Trophoblast cell (in vitro differentiated cells and primary cell): ENCODE results near the gene ARID4A.

Source experiments
- DNase-seq, 2 donors: peaks; one replicate each; pipeline ENCODE4 v3.0.0-alpha.2; 2016
- H2AFZ ChIP-seq: 2 replicates; pipeline ENCODE4 v1.6.1; 2013; ENCODE audit warnings: low read length, moderate library complexity, mild to moderate bottlenecking; ENCODE audit not compliant: insufficient read depth, poor library complexity
- H2AK5ac ChIP-seq: 2 replicates; pipeline ENCODE4 v1.6.1; 2013; ENCODE audit warnings: mild to moderate bottlenecking, low read length
- H2BK120ac ChIP-seq: 2 replicates; pipeline ENCODE4 v1.6.1; 2013; ENCODE audit warnings: low read length, mild to moderate bottlenecking, moderate library complexity; ENCODE audit not compliant: insufficient read depth, poor library complexity
- H2BK12ac ChIP-seq: 2 replicates; pipeline ENCODE4 v1.6.1; 2013; ENCODE audit warnings: mild to moderate bottlenecking, low read length, moderate library complexity
- H2BK5ac ChIP-seq: 2 replicates; pipeline ENCODE4 v1.6.1; 2013; ENCODE audit warnings: low read length, low read depth, moderate library complexity, mild to moderate bottlenecking; ENCODE audit not compliant: poor library complexity
- H3K14ac ChIP-seq: 2 replicates; pipeline ENCODE4 v1.6.1; 2013; ENCODE audit warnings: mild to moderate bottlenecking, low read length
- H3K18ac ChIP-seq: 2 replicates; pipeline ENCODE4 v1.6.1; 2013; ENCODE audit warnings: mild to moderate bottlenecking, low read length
- H3K23ac ChIP-seq: 2 replicates; pipeline ENCODE4 v1.6.1; 2013; ENCODE audit warnings: low read length
- H3K27ac ChIP-seq: 2 replicates; pipeline ENCODE4 v1.5.1; 2013; ENCODE audit warnings: low read depth, mild to moderate bottlenecking, inconsistent platforms, low read length, moderate library complexity
- H3K27me3 ChIP-seq: 2 replicates; pipeline ENCODE4 v1.6.1; 2013; ENCODE audit warnings: inconsistent platforms, mild to moderate bottlenecking, low read length, moderate library complexity; ENCODE audit not compliant: insufficient read depth
- H3K36me3 ChIP-seq, 2 experiments: 1 replicate in 1 of 2; 2 replicates in 1 of 2; pipeline ENCODE4 v1.6.1; 2013; ENCODE audit warnings: low read length in 2 of 2, mild to moderate bottlenecking in 2 of 2, moderate library complexity in 1 of 2; ENCODE audit not compliant: insufficient read depth in 2 of 2, control insufficient read depth in 1 of 2
- H3K4ac ChIP-seq: 2 replicates; pipeline ENCODE4 v1.6.1; 2013; ENCODE audit warnings: low read depth, mild to moderate bottlenecking, low read length, moderate library complexity
- H3K4me1 ChIP-seq, 2 experiments: 1 replicate in 1 of 2; 2 replicates in 1 of 2; pipeline ENCODE4 v1.6.1; 2013; ENCODE audit warnings: low read length in 2 of 2, mild to moderate bottlenecking in 2 of 2, moderate library complexity in 1 of 2; ENCODE audit not compliant: insufficient read depth in 2 of 2, control insufficient read depth in 1 of 2
- H3K4me2 ChIP-seq: 2 replicates; pipeline ENCODE4 v1.6.1; 2013; ENCODE audit warnings: inconsistent platforms, mild to moderate bottlenecking, low read length, moderate library complexity
- H3K4me3 ChIP-seq: 2 replicates; pipeline ENCODE4 v1.5.1; 2013; ENCODE audit warnings: mild to moderate bottlenecking, low read depth, low read length, inconsistent platforms
- H3K79me1 ChIP-seq: one replicate; pipeline ENCODE4 v1.6.1; 2013; ENCODE audit warnings: low read length
- H3K79me2 ChIP-seq: 2 replicates; pipeline ENCODE4 v1.6.1; 2013; ENCODE audit warnings: low read length, mild to moderate bottlenecking; ENCODE audit not compliant: control insufficient read depth, insufficient read depth, poor library complexity
- H3K9ac ChIP-seq: 2 replicates; pipeline ENCODE4 v1.6.1; 2013; ENCODE audit warnings: mild to moderate bottlenecking, low read length
- H3K9me3 ChIP-seq: 2 replicates; pipeline ENCODE4 v1.6.1; 2013; ENCODE audit warnings: low read depth, mild to moderate bottlenecking, control low read depth, inconsistent platforms, low read length; ENCODE audit not compliant: insufficient read depth
- H4K12ac ChIP-seq: 2 replicates; pipeline ENCODE4 v1.6.1; 2013; ENCODE audit warnings: low read depth, mild to moderate bottlenecking, low read length, moderate library complexity
- H4K8ac ChIP-seq: 2 replicates; pipeline ENCODE4 v1.6.1; 2013; ENCODE audit warnings: low read depth, mild to moderate bottlenecking, low read length, moderate library complexity
- H4K91ac ChIP-seq: one replicate; pipeline ENCODE4 v1.6.1; 2013; ENCODE audit warnings: low read depth, mild to moderate bottlenecking, low read length, moderate library complexity
- WGBS: extraction: QIAGEN DNeasy Blood & Tissue Kit; methylation state at CpG from one replicate; pipeline ENCODE4 v1.1.7; 2013; ENCODE audit warnings: missing lambda C conversion rate; ENCODE audit not compliant: insufficient read length, insufficient coverage; ENCODE audit errors: extremely low coverage; 5-methylcytosine and 5-hydroxymethylcytosine counted together

The ARID4A gene

GRCh38 chr14:58395812-58396788 is 97.7 kb downstream of the ARID4A start, which contains the start of gene TOMM20L:
Gene TOMM20L, plus strand, starts transcription at chr14:58395930. Its CDS starts 28 bp downstream, at chr14:58395958.
- WGBS = no CpG with 5 or more reads among the region's 86 CpGs
- H3K14ac ChIP-seq = peak within 1 kb of the TSS; percentile 18
- peak within 1 kb of the TSS; percentile 11 for H4K91ac ChIP-seq

GRCh38 chr14:58397156-58397555 is 98.8 kb downstream of the ARID4A start:
- Histone ChIP-seq H3K79me1 (no peaks in the 10 kb centered on the region), H3K36me3 (no peaks in the 10 kb centered on the region), H4K91ac (no peak overlapping the region), H3K14ac (no peak overlapping the region), H2AFZ (no peak overlapping the region), H3K4me3 (no peak overlapping the region), H2BK12ac (no peak overlapping the region), H3K79me2 (no peaks in the 10 kb centered on the region), H3K27ac (no peak overlapping the region), H3K4me2 (no peak overlapping the region), H3K23ac (no peak overlapping the region), H3K18ac (no peak overlapping the region), H3K9me3 (no peaks in the 10 kb centered on the region), H2AK5ac (no peak overlapping the region), H3K9ac (no peak overlapping the region), H4K12ac (no peak overlapping the region), H2BK120ac (no peak overlapping the region), H3K27me3 (no peaks in the 10 kb centered on the region), H3K4ac (no peak overlapping the region), H3K4me1 (peaks cover 0 to 6% of the 10 kb centered on the region in 2 experiments), H4K8ac (no peak overlapping the region), H2BK5ac (no peak overlapping the region)
- no CpG with 5 or more reads among the region's 6 CpGs for whole genome bisulfite sequencing
- no peak for DNase-seq

More at GRCh38 chr14:58395812-58396788, 97.7 kb downstream of the ARID4A start, which contains the start of gene TOMM20L:
- Histone ChIP-seq H3K9ac (peak within 1 kb of the TSS; percentile 4), H4K12ac (peak within 1 kb of the TSS; percentile 10), H3K4me3 (peak within 1 kb of the TSS; percentile 63), H2BK12ac (no peak within 1 kb of the TSS), H2AK5ac (no peak within 1 kb of the TSS), H3K4me1 (peaks cover 0 to 6% of the 10 kb centered on the region in 2 experiments), H3K27me3 (no peaks in the 10 kb centered on the region), H2AFZ (peak within 1 kb of the TSS; percentile 84), H2BK120ac (no peak within 1 kb of the TSS), H3K23ac (no peak within 1 kb of the TSS), H3K9me3 (no peaks in the 10 kb centered on the region), H3K36me3 (no peaks in the 10 kb centered on the region), H3K18ac (no peak within 1 kb of the TSS), H2BK5ac (no peak within 1 kb of the TSS), H3K4me2 (peak within 1 kb of the TSS; percentile 67), H4K8ac (peak within 1 kb of the TSS; percentile 49), H3K4ac (no peak within 1 kb of the TSS), H3K27ac (no peak within 1 kb of the TSS), H3K79me1 (no peaks in the 10 kb centered on the region), H3K79me2 (no peaks in the 10 kb centered on the region)
- DNase-seq = peak; percentile 45 to 81

GRCh38 chr14:58398495-58398894 is 100.1 kb downstream of the ARID4A start:
- no peaks in the 10 kb centered on the region for H3K36me3 ChIP-seq
- H2BK12ac ChIP-seq = no peak overlapping the region
- H3K4me3 ChIP-seq = no peak overlapping the region
- H3K27me3 ChIP-seq = no peaks in the 10 kb centered on the region
- no peak overlapping the region for H4K8ac ChIP-seq
- H3K79me1 ChIP-seq = no peaks in the 10 kb centered on the region
- peaks cover 0 to 6% of the 10 kb centered on the region in 2 experiments for H3K4me1 ChIP-seq
- no peak overlapping the region for H4K91ac ChIP-seq
- no peak overlapping the region for H3K27ac ChIP-seq
- H3K9ac ChIP-seq = no peak overlapping the region
- H3K14ac ChIP-seq = no peak overlapping the region
- no peak overlapping the region for H4K12ac ChIP-seq
- H3K4me2 ChIP-seq = no peak overlapping the region
- H3K18ac ChIP-seq = no peak overlapping the region
- no peaks in the 10 kb centered on the region for H3K9me3 ChIP-seq
- H3K23ac ChIP-seq = no peak overlapping the region
- no peak overlapping the region for H2BK120ac ChIP-seq
- no peak overlapping the region for H3K4ac ChIP-seq
- H2AFZ ChIP-seq = no peak overlapping the region
- no peak overlapping the region for H2AK5ac ChIP-seq
- DNase-seq = no peak
- no peak overlapping the region for H2BK5ac ChIP-seq
- no peaks in the 10 kb centered on the region for H3K79me2 ChIP-seq

GRCh38 chr14:58398895-58399294 is 100.5 kb downstream of the ARID4A start:
- no peak overlapping the region for H3K4ac ChIP-seq
- no peak overlapping the region for H2AK5ac ChIP-seq
- no peak for DNase-seq
- H3K4me3 ChIP-seq = no peak overlapping the region
- H3K36me3 ChIP-seq = no peaks in the 10 kb centered on the region
- H3K4me2 ChIP-seq = no peak overlapping the region
- H2BK12ac ChIP-seq = no peak overlapping the region
- WGBS = no CpG with 5 or more reads among the region's 3 CpGs
- no peaks in the 10 kb centered on the region for H3K9me3 ChIP-seq
- H4K8ac ChIP-seq = no peak overlapping the region
- no peak overlapping the region for H3K27ac ChIP-seq
- H3K14ac ChIP-seq = no peak overlapping the region
- no peaks in the 10 kb centered on the region for H3K79me2 ChIP-seq
- H4K12ac ChIP-seq = no peak overlapping the region
- H2AFZ ChIP-seq = no peak overlapping the region
- H3K79me1 ChIP-seq = no peaks in the 10 kb centered on the region
- H3K27me3 ChIP-seq = no peaks in the 10 kb centered on the region
- no peak overlapping the region for H3K9ac ChIP-seq
- no peak overlapping the region for H3K23ac ChIP-seq
- H2BK120ac ChIP-seq = no peak overlapping the region
- peaks cover 0 to 6% of the 10 kb centered on the region in 2 experiments for H3K4me1 ChIP-seq
- no peak overlapping the region for H4K91ac ChIP-seq
- no peak overlapping the region for H3K18ac ChIP-seq
- H2BK5ac ChIP-seq = no peak overlapping the region
